ENCODE results near the gene SORL1. TPM values are rescaled to one million over a fixed set of nuclear protein-coding genes. Genes with fewer than 3 reads are reported as not detected.

SORL1 gene
- total and polyA plus RNA-seq, 2 of the 8 experiments (the other 6 are each of a cell fraction or from before 2014, with no cell fraction given): 38.1 to 65.5 TPM

DNA sequence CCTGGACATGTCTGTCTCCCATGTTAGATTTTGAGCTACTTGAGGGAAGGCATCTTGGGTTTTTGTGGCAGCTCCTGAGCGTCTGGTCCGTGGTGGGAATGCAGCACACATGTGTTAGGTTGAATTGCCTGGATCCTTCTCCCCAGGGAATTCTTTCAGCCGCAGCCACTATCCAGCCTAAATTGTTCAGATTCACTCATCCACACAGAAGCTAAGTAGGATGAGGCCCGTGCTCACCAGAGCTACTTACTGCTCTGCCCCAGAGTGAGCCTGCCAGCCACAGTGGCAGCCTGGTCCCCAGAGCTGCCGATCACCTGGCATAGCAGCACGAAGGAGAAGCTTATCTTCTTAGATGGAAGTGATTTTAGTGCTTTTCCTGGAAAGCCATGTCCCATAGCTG lies 35.1 kb downstream of the SORL1 start:
- no peak overlapping the region for H4K8ac ChIP-seq (ENCODE audit: extremely low read depth, insufficient read depth, low read length)
- H2BK5ac ChIP-seq (ENCODE audit: low read depth, low read length): no peak overlapping the region
- no peak for DNase-seq (ENCODE audit: low read depth in 1 of 2, low spot score in 2 of 2)
- H2BK20ac ChIP-seq (ENCODE audit: low read length): no peak overlapping the region
- H3K4me1 ChIP-seq (replicated peaks in 1 of 4; ENCODE audit: control insufficient read depth in 3 of 4, insufficient read depth in 4 of 4, low read length in 3 of 4): peaks cover 0 to 6% (median 5%) of the 10 kb centered on the region in 4 experiments; a peak in 3 of 7 replicates
- no peaks in the 10 kb centered on the region for H3K27me3 ChIP-seq (replicated peaks in 1 of 4; ENCODE audit: control insufficient read depth in 3 of 4, extremely low read depth in 1 of 4, insufficient read depth in 3 of 4, low read length in 3 of 4)
- CTCF ChIA-PET (ENCODE audit: partially characterized antibody): interaction anchor here (0.6 to 1.8 kb wide), 4 partner anchors 12 to 118 kb away, joined by 4 to 5 read pairs (median 4); no protein-coding TSS in a partner anchor
- no peak overlapping the region for H3K23ac ChIP-seq (ENCODE audit: insufficient read length)
- no peak overlapping the region for H4K91ac ChIP-seq (replicated peaks; ENCODE audit: insufficient read length, low read length)
- H2BK15ac ChIP-seq (ENCODE audit: low read length): no peak overlapping the region
- no peaks in the 10 kb centered on the region for H3K9me3 ChIP-seq (ENCODE audit: insufficient read depth in 2 of 2, low read depth in 1 of 2, low read length in 1 of 2)
- no peaks in the 10 kb centered on the region for H4K20me1 ChIP-seq (replicated peaks in 1 of 2; ENCODE audit: control insufficient read depth in 1 of 2, insufficient read depth in 2 of 2, low read length in 2 of 2)
- POLR2A ChIA-PET (ENCODE audit: partially characterized antibody): no interaction called here
- H3K18ac ChIP-seq (ENCODE audit: extremely low read depth, low read length): no peak overlapping the region
- H3K14ac ChIP-seq (ENCODE audit: insufficient read length): no peak overlapping the region
- no peak for FAIRE-seq
- H3K4me2 ChIP-seq (ENCODE audit: insufficient read depth in 1 of 2, low read depth in 2 of 2, low read length in 2 of 2): no peak overlapping the region
- 76% methylated on average over 6 of the region's 6 CpGs; no CpG with 5 or more reads in 1 of the 2 experiments for WGBS, 2 experiments (ENCODE audit: extremely low coverage in 1 of 2, insufficient coverage in 1 of 2, insufficient read length in 1 of 2, insufficient replicate concordance in 2 of 2, low coverage in 1 of 2, low lambda C conversion rate in 2 of 2, missing lambda C conversion rate in 1 of 2)
- H3K36me3 ChIP-seq (ENCODE audit: control insufficient read depth in 2 of 4, insufficient read depth in 4 of 4, low read length in 3 of 4): peaks cover 2 to 31% (median 21%) of the 10 kb centered on the region in 4 experiments; a peak in 7 of 8 replicates
- H3K56ac ChIP-seq (replicated peaks; ENCODE audit: insufficient read length, low read depth, low read length): no peak overlapping the region
- H3K4me3 ChIP-seq (ENCODE audit: extremely low read depth in 1 of 4, insufficient read depth in 2 of 4, low read depth in 3 of 4, low read length in 4 of 4): no peak overlapping the region
- peaks cover 12% of the 10 kb centered on the region for H3K79me1 ChIP-seq (ENCODE audit: low read depth, low read length)
- no peak overlapping the region for H2BK120ac ChIP-seq (replicated peaks; ENCODE audit: low read depth, low read length)
- H3K23me2 ChIP-seq (ENCODE audit: low read depth, low read length): no peaks in the 10 kb centered on the region
- no peak overlapping the region for H2AK5ac ChIP-seq (ENCODE audit: low read depth, low read length)
- no peak overlapping the region for H3K4ac ChIP-seq (replicated peaks; ENCODE audit: insufficient read length, low read depth, low read length)
- H4K5ac ChIP-seq (ENCODE audit: insufficient read length, low read depth, low read length): no peak overlapping the region
- H3K27ac ChIP-seq (ENCODE audit: low read depth, low read length): no peak overlapping the region
- no peak overlapping the region for H2AFZ ChIP-seq (ENCODE audit: low read length)
- no peak overlapping the region for H2BK12ac ChIP-seq (ENCODE audit: low read depth, low read length)
- H3K9ac ChIP-seq (replicated peaks in 1 of 4; ENCODE audit: extremely low read depth in 1 of 4, low read depth in 3 of 4, low read length in 3 of 4): no peak overlapping the region
- peaks cover 0 to 22% of the 10 kb centered on the region in 2 experiments; a peak in 2 of 4 replicates for H3K79me2 ChIP-seq (ENCODE audit: control insufficient read depth in 1 of 2, insufficient read depth in 2 of 2, low read length in 2 of 2)
- TF ChIP-seq JUN (IDR thresholded peaks at IDR 0.05; ENCODE audit: low read depth, low read length) (no peak), MAFK (IDR thresholded peaks at IDR 0.05; ENCODE audit: low read depth, low read length) (no peak), CBX8 (IDR thresholded peaks at IDR 0.05; ENCODE audit: borderline replicate concordance, low read depth, low read length) (no peak), SP1 (IDR thresholded peaks at IDR 0.05; ENCODE audit: low read depth, low read length) (no peak), RFX5 (IDR thresholded peaks at IDR 0.05; ENCODE audit: borderline replicate concordance, low read depth, low read length) (no peak), SUZ12 (IDR thresholded peaks at IDR 0.05; ENCODE audit: low read length) (no peak), TCF12 (IDR thresholded peaks at IDR 0.05; ENCODE audit: low read depth, low read length) (no peak), FOSL1 (IDR thresholded peaks at IDR 0.05; ENCODE audit: insufficient read depth, low read depth, low read length) (no peak), USF2 (IDR thresholded peaks at IDR 0.05; ENCODE audit: low read length) (no peak), POLR2A (IDR thresholded peaks at IDR 0.05; ENCODE audit: control extremely low read depth in 1 of 2, low read depth in 2 of 2, low read length in 2 of 2) (no peak), SAP30 (IDR thresholded peaks at IDR 0.05; ENCODE audit: insufficient read depth, insufficient replicate concordance, low read length) (no peak), KDM4A (IDR thresholded peaks at IDR 0.05; ENCODE audit: low read depth, low read length, severe bottlenecking) (no peak), CHD1 (IDR thresholded peaks at IDR 0.05; ENCODE audit: low read depth, low read length) (no peak), CREB1 (IDR thresholded peaks at IDR 0.05) (no peak)

Measured in H1 (cell line).